HEK293 (cell line): Measurements from ENCODE around the gene GNL3.

ENCODE experiments used
- CTCF ChIP-seq: fragments of 450-650 bp; formaldehyde crosslinking; IDR thresholded peaks from 2 replicates; pipeline ENCODE4 v1.5.1; 2016; ENCODE audit warnings: missing biosample characterization, missing genetic modification characterization
- ELK4 ChIP-seq: IDR thresholded peaks from 2 replicates; pipeline ENCODE4 v1.6.1; 2011; ENCODE audit warnings: mild to moderate bottlenecking, low read depth, low read length, borderline replicate concordance
- TRIM28 ChIP-seq: IDR thresholded peaks from 2 replicates; pipeline ENCODE4 v1.6.1; 2011; ENCODE audit warnings: low read length, control low read depth, borderline replicate concordance
- ZBTB7A ChIP-seq: fragments of 450-650 bp; formaldehyde crosslinking; IDR thresholded peaks from 2 replicates; pipeline ENCODE4 v1.5.1; 2016; ENCODE audit warnings: low read depth, missing biosample characterization, missing genetic modification characterization
- ZNF138 ChIP-seq: fragments of 450-650 bp; formaldehyde crosslinking; IDR thresholded peaks from 2 replicates; pipeline ENCODE4 v1.5.1; 2016; ENCODE audit warnings: missing biosample characterization, missing genetic modification characterization, borderline replicate concordance
- ZNF175 ChIP-seq: fragments of 450-650 bp; formaldehyde crosslinking; IDR thresholded peaks from 2 replicates; pipeline ENCODE4 v1.5.1; 2016; ENCODE audit warnings: missing biosample characterization, missing genetic modification characterization
- ZNF266 ChIP-seq: fragments of 450-650 bp; formaldehyde crosslinking; IDR thresholded peaks from 2 replicates; pipeline ENCODE4 v1.5.1; 2016; ENCODE audit warnings: missing biosample characterization, missing genetic modification characterization, low read depth
- ZNF37A ChIP-seq: fragments of 450-650 bp; IDR thresholded peaks from 2 replicates; pipeline ENCODE4 v1.5.1; 2018; ENCODE audit warnings: missing biosample characterization, missing genetic modification characterization
- ZNF488 ChIP-seq: fragments of 450-650 bp; formaldehyde crosslinking; IDR thresholded peaks from 2 replicates; pipeline ENCODE4 v1.5.1; 2016; ENCODE audit warnings: missing biosample characterization, missing genetic modification characterization
- ZNF549 ChIP-seq: fragments of 450-650 bp; IDR thresholded peaks from 2 replicates; pipeline ENCODE4 v1.5.1; 2018; ENCODE audit warnings: missing biosample characterization, missing genetic modification characterization, mild to moderate bottlenecking, inconsistent platforms, moderate library complexity
- ZNF677 ChIP-seq: fragments of 450-650 bp; IDR thresholded peaks from 2 replicates; pipeline ENCODE4 v1.5.0; 2018; ENCODE audit warnings: missing biosample characterization, mild to moderate bottlenecking, missing genetic modification characterization, moderate library complexity
- ZSCAN18 ChIP-seq: fragments of 450-650 bp; formaldehyde crosslinking; IDR thresholded peaks from 2 replicates; pipeline ENCODE4 v1.5.1; 2016; ENCODE audit warnings: missing biosample characterization, missing genetic modification characterization

GRCh38 chr3:52651592-52651991 is 34.2 kb upstream of the GNL3 start:
- no peak for TF ChIP-seq ZSCAN18 (tag by site-specific recombination)
- no peak for TF ChIP-seq ELK4
- no peak for TF ChIP-seq CTCF (tag by site-specific recombination)
- no peak for TF ChIP-seq ZNF266
- TF ChIP-seq ZNF37A (tag by site-specific recombination) = no peak
- no peak for TF ChIP-seq ZNF175
- TF ChIP-seq ZNF138 (tag by site-specific recombination) = no peak
- TF ChIP-seq TRIM28 = no peak
- TF ChIP-seq ZNF488 (tag by site-specific recombination) = no peak
- no peak for TF ChIP-seq ZNF677 (tag by site-specific recombination)
- TF ChIP-seq ZBTB7A = no peak
- no peak for TF ChIP-seq ZNF549 (tag by site-specific recombination)
